ENCODE measurements around the gene MGAT4A.

MGAT4A gene

DNA sequence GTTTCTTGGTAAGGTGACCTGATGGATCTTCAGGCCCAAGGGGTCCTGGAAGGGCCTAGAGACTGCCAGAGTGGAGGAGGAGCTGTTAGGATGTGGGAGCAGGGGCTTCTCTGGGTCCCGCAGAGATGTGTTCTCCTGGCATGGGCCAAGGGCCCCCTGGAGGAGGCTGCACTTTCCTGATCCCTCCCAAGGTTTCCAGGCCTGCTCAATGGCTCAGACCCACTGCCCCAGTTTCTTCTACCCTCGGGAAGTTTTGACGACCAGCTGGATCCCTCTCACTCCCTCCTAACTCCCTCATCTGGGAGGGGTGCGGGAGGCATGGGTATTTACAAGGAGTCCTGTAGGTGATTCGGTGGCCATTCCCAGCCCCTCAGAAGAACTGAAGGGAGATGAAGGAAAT lies 158.7 kb downstream of the MGAT4A start:
- no peak for DNase-seq (ENCODE audit: low spot score)

DNA sequence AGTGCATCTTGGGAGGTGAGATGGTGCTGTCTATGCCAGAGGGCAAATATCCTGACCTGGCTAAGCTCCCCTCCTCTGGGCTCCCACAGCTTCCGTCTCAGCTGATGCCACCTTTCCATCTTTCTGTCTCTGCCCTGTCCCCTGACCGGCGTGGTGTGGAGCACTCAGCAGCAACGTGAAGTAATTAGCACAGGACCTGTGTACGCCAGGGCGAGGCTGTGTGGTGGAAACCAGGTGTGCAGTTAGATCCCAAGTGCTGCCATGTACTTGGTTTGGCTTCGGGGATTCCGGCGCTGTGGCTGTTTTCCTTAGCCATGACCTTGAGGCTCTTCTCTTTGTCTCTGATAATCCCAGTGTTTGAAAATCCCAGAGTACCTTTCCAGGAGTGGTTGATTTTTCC lies 159.1 kb downstream of the MGAT4A start:
- DNase-seq (ENCODE audit: low spot score) = no peak

- no peak for DNase-seq (ENCODE audit: low spot score)
These were observed 159.7 kb downstream of the MGAT4A start for GRCh38 chr2:98571121-98571701.

- DNase-seq (ENCODE audit: low spot score) = no peak
These were observed 160.6 kb downstream of the MGAT4A start for GRCh38 chr2:98570356-98570755.

- DNase-seq (ENCODE audit: low spot score) = no peak
These were observed 161.0 kb downstream of the MGAT4A start for GRCh38 chr2:98569915-98570314.

- DNase-seq (ENCODE audit: low spot score) = no peak
These were observed 161.6 kb downstream of the MGAT4A start for GRCh38 chr2:98569197-98569793.

All from globus pallidus (tissue), 1 donor.